IMR-90 (cell line): ENCODE results near the gene ZNF396. TPM values are rescaled to one million over a fixed set of nuclear protein-coding genes. Genes with fewer than 3 reads are reported as not detected.

Experiments
- ATAC-seq: fragments of 200-7000 bp; cut with Tn5 transposase; 2 replicates; pipeline ENCODE4 v1.9.1; 2020; ENCODE audit warnings: low read depth, mild to moderate bottlenecking, moderate library complexity
- BruUV-seq: library from RNA; stranded (reverse); fragments of 400-500 nt; replicated peaks from 2 replicates; lab custom pipeline; 2021; lab: Mats Ljungman, UMichigan
- CTCF ChIA-PET: fragments of 300-600 bp; formaldehyde crosslinking; extraction: SDS; loops from one replicate; lab custom pipeline; 2021; ENCODE audit warnings: antibody characterized with exemption; lab: Yijun Ruan, JAX
- POLR2A ChIA-PET: fragments of 300-600 bp; sonication (Branson Sonifier 250); formaldehyde crosslinking; loops from one replicate; lab custom pipeline; 2022; ENCODE audit warnings: antibody characterized with exemption; ENCODE audit not compliant: unreplicated experiment; lab: Charles Lee
- DNase-seq: peaks from one replicate; pipeline ENCODE4 v3.0.0; 2013
- H2AFZ ChIP-seq: replicated peaks from 2 replicates; pipeline ENCODE3; 2013; ENCODE audit warnings: low read length, mild to moderate bottlenecking; ENCODE audit not compliant: poor library complexity
- H2AK5ac ChIP-seq: 2 replicates; pipeline ENCODE4 v1.6.1; 2013; ENCODE audit warnings: low read depth, low read length, inconsistent platforms
- H2AK9ac ChIP-seq: replicated peaks from 2 replicates; pipeline ENCODE3; 2013; ENCODE audit warnings: mild to moderate bottlenecking, low read depth, low read length, moderate library complexity; ENCODE audit not compliant: poor library complexity
- H2BK120ac ChIP-seq: 2 replicates; pipeline ENCODE4 v1.6.1; 2013; ENCODE audit warnings: low read depth, low read length, inconsistent platforms
- H2BK15ac ChIP-seq: 3 replicates; pipeline ENCODE4 v1.6.1; 2013; ENCODE audit warnings: low read depth, low read length, inconsistent platforms
- H2BK20ac ChIP-seq: 2 replicates; pipeline ENCODE4 v1.6.1; 2013; ENCODE audit warnings: low read depth, mild to moderate bottlenecking, inconsistent platforms, low read length, moderate library complexity
- H2BK5ac ChIP-seq: 2 replicates; pipeline ENCODE4 v1.6.1; 2013; ENCODE audit warnings: mild to moderate bottlenecking, low read depth, low read length, inconsistent platforms; ENCODE audit not compliant: poor library complexity, severe bottlenecking
- H3K14ac ChIP-seq: replicated peaks from 2 replicates; pipeline ENCODE4 v1.6.1; 2013; ENCODE audit warnings: low read depth, low read length, inconsistent platforms
- H3K18ac ChIP-seq: 2 replicates; pipeline ENCODE4 v1.6.1; 2013; ENCODE audit warnings: low read depth, low read length, control low read depth
- H3K23ac ChIP-seq: 2 replicates; pipeline ENCODE4 v1.6.1; 2013; ENCODE audit warnings: low read depth, low read length, inconsistent platforms
- H3K27ac ChIP-seq: 2 replicates; pipeline ENCODE4 v1.5.1; 2013; ENCODE audit warnings: mild to moderate bottlenecking, control low read depth, low read length; ENCODE audit not compliant: insufficient read depth
- H3K27me3 ChIP-seq: 2 replicates; pipeline ENCODE4 v1.6.1; 2013; ENCODE audit warnings: low read length; ENCODE audit not compliant: control insufficient read depth, insufficient read depth
- H3K36me3 ChIP-seq: 2 replicates; pipeline ENCODE4 v1.6.1; 2013; ENCODE audit warnings: low read length, mixed read lengths; ENCODE audit not compliant: control insufficient read depth, insufficient read depth
- H3K4ac ChIP-seq: 2 replicates; pipeline ENCODE4 v1.6.1; 2013; ENCODE audit warnings: low read depth, low read length, inconsistent platforms
- H3K4me1 ChIP-seq: 2 replicates; pipeline ENCODE4 v1.6.1; 2013; ENCODE audit warnings: low read length, mixed read lengths; ENCODE audit not compliant: control insufficient read depth, insufficient read depth
- H3K4me2 ChIP-seq: 2 replicates; pipeline ENCODE4 v1.6.1; 2013; ENCODE audit warnings: low read depth, mild to moderate bottlenecking, control low read depth, low read length, moderate library complexity
- H3K4me3 ChIP-seq: 2 replicates; pipeline ENCODE4 v1.5.1; 2013; ENCODE audit warnings: low read depth, mild to moderate bottlenecking, control low read depth, low read length, moderate library complexity; ENCODE audit not compliant: insufficient read depth
- H3K56ac ChIP-seq: 2 replicates; pipeline ENCODE4 v1.6.1; 2013; ENCODE audit warnings: low read length, inconsistent platforms; ENCODE audit not compliant: insufficient read depth; ENCODE audit errors: extremely low read depth
- H3K79me1 ChIP-seq, 2 experiments: 2 replicates each; pipeline ENCODE4 v1.6.1; 2013; ENCODE audit warnings: low read length in 2 of 2, inconsistent platforms in 1 of 2, low read depth in 1 of 2
- H3K9ac ChIP-seq: 2 replicates; pipeline ENCODE4 v1.6.1; 2013; ENCODE audit warnings: low read depth, low read length, control low read depth
- H3K9me1 ChIP-seq: 2 replicates; pipeline ENCODE4 v1.6.1; 2013; ENCODE audit warnings: low read length, inconsistent platforms; ENCODE audit not compliant: insufficient read depth
- H3K9me3 ChIP-seq: 2 replicates; pipeline ENCODE4 v1.6.1; 2013; ENCODE audit warnings: low read length; ENCODE audit not compliant: control insufficient read depth, insufficient read depth
- H4K20me1 ChIP-seq: 2 replicates; pipeline ENCODE4 v1.6.1; 2013; ENCODE audit warnings: low read length, inconsistent platforms; ENCODE audit not compliant: insufficient read depth
- H4K5ac ChIP-seq: 2 replicates; pipeline ENCODE4 v1.6.1; 2013; ENCODE audit warnings: mild to moderate bottlenecking, low read depth, low read length, control low read depth
- H4K8ac ChIP-seq, 2 experiments: 2 replicates each; pipeline ENCODE4 v1.6.1; 2013; ENCODE audit warnings: low read depth in 2 of 2, low read length in 2 of 2, control low read depth in 1 of 2, inconsistent platforms in 1 of 2
- H4K91ac ChIP-seq: 2 replicates; pipeline ENCODE4 v1.6.1; 2013; ENCODE audit warnings: low read depth, low read length, inconsistent platforms; ENCODE audit not compliant: insufficient read depth
- BHLHE40 ChIP-seq: fragments of 150-350 bp; IDR thresholded peaks from 2 replicates; pipeline ENCODE4 v1.6.1; 2016; ENCODE audit warnings: mild to moderate bottlenecking, low read depth, low read length
- CEBPB ChIP-seq: IDR thresholded peaks from 2 replicates; pipeline ENCODE4 v1.6.1; 2012; ENCODE audit warnings: low read depth, low read length, improper control_type of control experiment
- CHD1 ChIP-seq: IDR thresholded peaks from 2 replicates; pipeline ENCODE4 v1.6.1; 2012; ENCODE audit warnings: low read depth, low read length, improper control_type of control experiment
- CTCF ChIP-seq: conservative IDR thresholded peaks from 2 replicates; pipeline ENCODE4 v1.5.1; 2012; ENCODE audit warnings: mild to moderate bottlenecking, low read depth, low read length, improper control_type of control experiment
- ELK1 ChIP-seq: fragments of 150-350 bp; IDR thresholded peaks from 2 replicates; pipeline ENCODE4 v1.6.1; 2016; ENCODE audit warnings: low read depth, mild to moderate bottlenecking, low read length, moderate library complexity, borderline replicate concordance
- FOS ChIP-seq: fragments of 150-350 bp; IDR thresholded peaks from 2 replicates; pipeline ENCODE4 v1.6.1; 2016; ENCODE audit warnings: low read depth, low read length
- MAFK ChIP-seq: IDR thresholded peaks from 2 replicates; pipeline ENCODE4 v1.6.1; 2012; ENCODE audit warnings: low read depth, low read length, improper control_type of control experiment
- MAZ ChIP-seq: IDR thresholded peaks from 2 replicates; pipeline ENCODE4 v1.6.1; 2012; ENCODE audit warnings: low read depth, mild to moderate bottlenecking, low read length, improper control_type of control experiment, moderate library complexity, borderline replicate concordance
- MXI1 ChIP-seq: IDR thresholded peaks from 2 replicates; pipeline ENCODE4 v1.6.1; 2012; ENCODE audit warnings: low read depth, mild to moderate bottlenecking, low read length, moderate library complexity, borderline replicate concordance
- NFE2L2 ChIP-seq: fragments of 150-350 bp; IDR thresholded peaks from 2 replicates; pipeline ENCODE4 v1.6.1; 2016; ENCODE audit warnings: low read depth, mild to moderate bottlenecking, low read length
- POLR2A ChIP-seq: IDR thresholded peaks from 2 replicates; pipeline ENCODE4 v1.6.1; 2012; ENCODE audit warnings: mild to moderate bottlenecking, low read depth, low read length
- RAD21 ChIP-seq: IDR thresholded peaks from 2 replicates; pipeline ENCODE4 v1.6.1; 2012; ENCODE audit warnings: low read length, improper control_type of control experiment
- RCOR1 ChIP-seq: IDR thresholded peaks from 2 replicates; pipeline ENCODE4 v1.6.1; 2012; ENCODE audit warnings: mild to moderate bottlenecking, low read length, improper control_type of control experiment; ENCODE audit not compliant: insufficient replicate concordance
- RFX5 ChIP-seq: IDR thresholded peaks from 2 replicates; pipeline ENCODE4 v1.8.0; 2012; ENCODE audit warnings: low read depth, mild to moderate bottlenecking, low read length, moderate library complexity
- SMC3 ChIP-seq: fragments of 150-350 bp; IDR thresholded peaks from 2 replicates; pipeline ENCODE4 v1.6.1; 2016; ENCODE audit warnings: low read depth, mild to moderate bottlenecking, antibody characterized with exemption, low read length, moderate library complexity
- USF2 ChIP-seq: fragments of 150-350 bp; IDR thresholded peaks from 2 replicates; pipeline ENCODE4 v1.6.1; 2017; ENCODE audit warnings: mild to moderate bottlenecking, antibody characterized with exemption, low read length, low read depth
- WGBS, 2 experiments: methylation state at CpG; one replicate each; pipeline versions ENCODE4 v1.1.5 to v1.1.7; 2013; ENCODE audit warnings: missing lambda C conversion rate in 2 of 2; ENCODE audit not compliant: insufficient read length in 1 of 2; ENCODE audit errors: extremely low coverage in 2 of 2; 5-methylcytosine and 5-hydroxymethylcytosine counted together
- dilution Hi-C: fragments of 300-500 bp; cut with HindIII; formaldehyde crosslinking; loops from one replicate; pipeline ENCODE4 v1.14.3; 2018; ENCODE audit warnings: low sequenced_read_pairs; ENCODE audit not compliant: unreplicated experiment
- in situ Hi-C: fragments of 300-500 bp; cut with MboI; formaldehyde crosslinking; loops from 3 replicates; pipeline ENCODE4 v1.14.3; 2019; ENCODE audit warnings: low sequenced_read_pairs, inconsistent platforms, mixed read lengths
- intact Hi-C: fragments of 100-400 bp; cut with micrococcal nuclease; formaldehyde crosslinking; loops from 2 replicates; pipeline ENCODE4 v1.10.0; 2022
- polyA plus RNA-seq, 3 experiments: library from polyadenylated mRNA; depleted of rRNA; stranded (reverse); fragments of >200 nt; gene quantifications; 2 replicates each; pipeline ENCODE4 v1.2.3, GENCODE V29; 2012; ENCODE audit warnings: low replicate concordance in 1 of 3
- total RNA-seq: library from RNA; depleted of rRNA; stranded (reverse); fragments of >200 nt; gene quantifications from 2 replicates; pipeline ENCODE4 v1.2.3, GENCODE V29; 2012

The ZNF396 gene
- total and polyA plus RNA-seq, 2 of the 4 experiments (the other 2 are of a cell fraction) = 0.26 to 0.54 TPM

- in situ Hi-C loops = no loop called here
- Histone ChIP-seq H2BK120ac (no peak overlapping the region), H2BK20ac (no peak overlapping the region), H3K9me3 (peaks cover 1% of the 10 kb centered on the region; the same call in 1 of the 2 replicates), H3K56ac (no peak overlapping the region), H2AFZ (no peak overlapping the region), H3K9ac (no peak overlapping the region), H3K4me3 (no peak overlapping the region), H3K79me1 (no peaks in the 10 kb centered on the region), H3K27me3 (peaks cover 13% of the 10 kb centered on the region), H4K8ac (no peak overlapping the region), H3K23ac (no peak overlapping the region), H3K27ac (no peak overlapping the region), H2BK15ac (no peak overlapping the region), H4K91ac (no peak overlapping the region), H3K9me1 (no peaks in the 10 kb centered on the region), H2AK5ac (no peak overlapping the region), H4K20me1 (no peaks in the 10 kb centered on the region), H3K4ac (no peak overlapping the region), H2BK5ac (no peak overlapping the region), H3K14ac (no peak overlapping the region), H3K4me1 (no peaks in the 10 kb centered on the region), H3K4me2 (peak overlapping the region; percentile 63), H4K5ac (no peak overlapping the region), H3K18ac (no peak overlapping the region), H2AK9ac (no peak overlapping the region), H3K36me3 (no peaks in the 10 kb centered on the region)
- no TSS peak for BruUV-seq
- DNase-seq (peak; percentile 5), ATAC-seq (no peak; the same call in none of the 2 replicates)
- WGBS, 2 experiments = 29% methylated on average over 4 of the region's 5 CpGs; no CpG with 5 or more reads in 1 of the 2 experiments
- ChIA-PET CTCF (interaction anchor here (0.6 kb wide), 1 partner anchor 16 kb away, joined by 3 read pairs; no protein-coding TSS in a partner anchor), POLR2A (no interaction called here)
- TF ChIP-seq NFE2L2 = no peak
- no peak for TF ChIP-seq CEBPB
- TF ChIP-seq MAFK = no peak
- no peak for TF ChIP-seq FOS
- TF ChIP-seq RAD21 = no peak
- TF ChIP-seq ELK1 = no peak
- no peak for TF ChIP-seq CHD1
- no peak for TF ChIP-seq USF2
- no peak for TF ChIP-seq BHLHE40
- TF ChIP-seq SMC3 = no peak
- no peak for TF ChIP-seq RFX5
- no peak for TF ChIP-seq CTCF
- TF ChIP-seq POLR2A = no peak
- no peak for TF ChIP-seq MAZ
- no peak for TF ChIP-seq MXI1
- TF ChIP-seq RCOR1 = no peak
- dilution Hi-C loops = no loop called here
- intact Hi-C loops = no loop called here
Observed at GRCh38 chr18:35415511-35416073, 38.5 kb upstream of the ZNF396 start.
